Neural cell (in vitro differentiated cells): ENCODE measurements around the gene RCSD1. TPM values are rescaled to one million over a fixed set of nuclear protein-coding genes. Genes with fewer than 3 reads are reported as not detected.

Experiments used
- H2AFZ ChIP-seq: fragments of 200-600, 300-800 bp; sonication (generic), shearing (Covaris generic); 2 replicates; pipeline ENCODE4 v1.6.0; 2014; ENCODE audit warnings: low read depth, mild to moderate bottlenecking, antibody characterized with exemption, low read length, moderate library complexity
- H3F3A ChIP-seq: fragments of 200-600 bp; shearing (Covaris generic); 2 replicates; pipeline ENCODE4 v1.6.1; 2016; ENCODE audit warnings: mild to moderate bottlenecking, moderate library complexity, mixed read lengths, antibody characterized with exemption, low read length; ENCODE audit not compliant: insufficient read depth, poor library complexity, severe bottlenecking
- H3K27ac ChIP-seq: fragments of 200-600, 300-800 bp; sonication (generic), shearing (Covaris generic); 2 replicates; pipeline ENCODE4 v1.5.1; 2014; ENCODE audit warnings: mild to moderate bottlenecking, low read length, moderate library complexity
- H3K27me3 ChIP-seq: fragments of 300-800, 200-600 bp; sonication (generic), shearing (Covaris generic); 2 replicates; pipeline ENCODE4 v1.6.0; 2014; ENCODE audit warnings: mild to moderate bottlenecking, low read depth, low read length, moderate library complexity; ENCODE audit not compliant: insufficient read depth
- H3K36me3 ChIP-seq: fragments of 300-800, 200-600 bp; sonication (generic), shearing (Covaris generic); 2 replicates; pipeline ENCODE4 v1.5.1; 2014; ENCODE audit warnings: mild to moderate bottlenecking, antibody characterized with exemption, low read length, moderate library complexity; ENCODE audit not compliant: insufficient read depth
- H3K4me2 ChIP-seq: fragments of 300-800, 200-600 bp; sonication (generic), shearing (Covaris generic); 2 replicates; pipeline ENCODE4 v1.6.0; 2014; ENCODE audit warnings: mild to moderate bottlenecking, low read length
- H3K4me3 ChIP-seq: fragments of 300-800, 200-600 bp; sonication (generic), shearing (Covaris generic); 2 replicates; pipeline ENCODE4 v1.5.1; 2014; ENCODE audit warnings: mild to moderate bottlenecking, low read length, moderate library complexity
- H3K79me2 ChIP-seq: fragments of 200-600 bp; shearing (Covaris generic); replicated peaks from 2 replicates; pipeline ENCODE4 v1.6.0; 2014; ENCODE audit warnings: mild to moderate bottlenecking, low read length, moderate library complexity; ENCODE audit not compliant: insufficient read depth
- H3K9ac ChIP-seq: fragments of 300-800, 200-600 bp; sonication (generic), shearing (Covaris generic); 2 replicates; pipeline ENCODE4 v1.6.1; 2016; ENCODE audit warnings: mild to moderate bottlenecking, low read length, mixed read lengths
- H3K9me2 ChIP-seq: fragments of 200-600 bp; shearing (Covaris generic); 2 replicates; pipeline ENCODE4 v1.6.1; 2016; ENCODE audit warnings: mild to moderate bottlenecking, low read length, mixed read lengths; ENCODE audit not compliant: insufficient read depth
- H3K9me3 ChIP-seq: fragments of 200-600, 300-800 bp; sonication (generic), shearing (Covaris generic); 2 replicates; pipeline ENCODE4 v1.6.1; 2016; ENCODE audit warnings: mild to moderate bottlenecking, mixed run types, low read length, moderate library complexity, mixed read lengths
- H4K20me1 ChIP-seq: fragments of 200-600 bp; shearing (Covaris generic); 2 replicates; pipeline ENCODE4 v1.6.1; 2016; ENCODE audit warnings: mild to moderate bottlenecking, mixed run types; ENCODE audit not compliant: insufficient read depth
- CTCF ChIP-seq: fragments of 450-650 bp; IDR thresholded peaks from 2 replicates; pipeline ENCODE4 v1.5.1; 2014; ENCODE audit warnings: antibody characterized with exemption, mild to moderate bottlenecking, moderate library complexity; ENCODE audit not compliant: poor library complexity, severe bottlenecking
- EP300 ChIP-seq: fragments of 450-650 bp; conservative IDR thresholded peaks from 2 replicates; pipeline ENCODE4 v1.6.1; 2014; ENCODE audit warnings: antibody characterized with exemption, mild to moderate bottlenecking, moderate library complexity; ENCODE audit not compliant: poor library complexity, severe bottlenecking
- EZH2 ChIP-seq: fragments of 200-600, 300-800 bp; shearing (Covaris generic), sonication (generic); IDR thresholded peaks from 2 replicates; pipeline ENCODE4 v1.6.1; 2014; ENCODE audit warnings: antibody characterized with exemption, low read length, borderline replicate concordance, mild to moderate bottlenecking; ENCODE audit not compliant: insufficient read depth, poor library complexity, severe bottlenecking
- MXI1 ChIP-seq: fragments of 450-650 bp; conservative IDR thresholded peaks from 2 replicates; pipeline ENCODE4 v1.6.1; 2014; ENCODE audit warnings: antibody characterized with exemption, mild to moderate bottlenecking; ENCODE audit not compliant: poor library complexity, severe bottlenecking
- POLR2AphosphoS5 ChIP-seq: IDR thresholded peaks from 2 replicates; pipeline ENCODE4 v1.6.1; 2012
- RAD21 ChIP-seq: fragments of 450-650 bp; conservative IDR thresholded peaks from 2 replicates; pipeline ENCODE4 v1.6.1; 2014; ENCODE audit warnings: antibody characterized with exemption, mild to moderate bottlenecking, moderate library complexity
- REST ChIP-seq: IDR thresholded peaks from 2 replicates; pipeline ENCODE4 v1.6.1; 2012; ENCODE audit warnings: borderline replicate concordance
- SMC3 ChIP-seq: fragments of 450-650 bp; conservative IDR thresholded peaks from 2 replicates; pipeline ENCODE4 v1.6.1; 2014; ENCODE audit warnings: antibody characterized with exemption, mild to moderate bottlenecking, moderate library complexity; ENCODE audit not compliant: poor library complexity
- TAF1 ChIP-seq: IDR thresholded peaks from 2 replicates; pipeline ENCODE4 v1.6.1; 2012; ENCODE audit warnings: low read depth
- polyA plus RNA-seq: library from polyadenylated mRNA; depleted of rRNA; stranded (reverse); fragments of >200 nt; gene quantifications from 2 replicates; pipeline ENCODE4 v1.2.3, GENCODE V29; 2014

RCSD1 gene
- polyA plus RNA-seq, 1 donor from 2014 or later = not detected

DNA sequence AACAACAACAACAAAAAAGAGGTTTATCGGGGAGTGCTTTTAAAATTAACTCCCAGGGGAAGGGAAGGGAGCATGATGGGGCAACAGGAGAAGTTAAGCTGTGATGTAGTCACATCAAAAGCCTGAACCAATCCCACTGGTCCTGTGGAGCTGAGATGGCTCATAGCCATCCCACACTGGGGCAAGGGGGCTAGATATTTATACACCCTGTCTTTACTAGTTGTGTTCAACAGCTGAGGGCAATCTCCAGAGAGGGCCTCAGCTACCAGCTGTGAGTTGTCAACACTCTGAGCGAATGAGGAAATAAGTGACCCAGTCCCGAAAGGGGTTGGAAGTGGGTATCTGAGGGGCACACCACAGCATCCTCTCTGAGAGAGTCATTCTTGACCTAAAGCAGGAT is 45.5 kb upstream of the RCSD1 start:
- Histone ChIP-seq H3K9ac (no peak overlapping the region), H3K36me3 (no peaks in the 10 kb centered on the region), H4K20me1 (no peaks in the 10 kb centered on the region), H3K27me3 (no peaks in the 10 kb centered on the region), H3K79me2 (no peaks in the 10 kb centered on the region), H3K4me3 (no peak overlapping the region), H3K9me3 (no peaks in the 10 kb centered on the region), H3K27ac (no peak overlapping the region), H3F3A (no peaks in the 10 kb centered on the region), H2AFZ (no peak overlapping the region), H3K9me2 (no peaks in the 10 kb centered on the region), H3K4me2 (no peak overlapping the region)
- no peak for TF ChIP-seq EZH2

DNA sequence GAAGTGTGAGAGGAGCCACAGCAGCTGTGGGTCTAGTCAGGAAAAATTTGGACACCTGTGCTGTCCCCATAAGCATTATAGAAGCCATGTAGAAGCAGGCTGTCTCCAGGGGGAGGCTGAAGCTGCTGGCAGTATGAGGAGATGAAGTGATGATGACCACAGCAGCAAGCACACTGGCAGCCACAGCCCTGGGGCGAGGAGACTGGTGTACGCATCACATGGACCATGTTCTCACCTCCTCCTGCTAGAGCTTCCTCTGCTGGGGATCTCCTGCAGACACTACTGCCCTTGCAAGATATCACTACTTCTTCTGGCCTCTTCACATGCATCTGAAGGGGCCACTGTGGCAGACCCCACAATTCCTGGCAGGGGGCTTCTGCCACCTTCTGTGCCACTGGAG is 42.7 kb upstream of the RCSD1 start:
- no peaks in the 10 kb centered on the region for H4K20me1 ChIP-seq
- H2AFZ ChIP-seq = no peak overlapping the region
- H3F3A ChIP-seq = no peaks in the 10 kb centered on the region
- no peak for TF ChIP-seq TAF1
- TF ChIP-seq REST = no peak
- TF ChIP-seq MXI1 = no peak
- no peak for TF ChIP-seq EP300
- no peak for TF ChIP-seq RAD21
- TF ChIP-seq CTCF = no peak
- TF ChIP-seq EZH2 = no peak
- TF ChIP-seq POLR2AphosphoS5 = no peak
- no peak for TF ChIP-seq SMC3
- H3K27ac ChIP-seq = no peak overlapping the region
- no peaks in the 10 kb centered on the region for H3K79me2 ChIP-seq
- H3K27me3 ChIP-seq = no peaks in the 10 kb centered on the region
- H3K9ac ChIP-seq = no peak overlapping the region
- no peaks in the 10 kb centered on the region for H3K9me2 ChIP-seq
- no peaks in the 10 kb centered on the region for H3K36me3 ChIP-seq
- no peak overlapping the region for H3K4me3 ChIP-seq
- H3K9me3 ChIP-seq = no peaks in the 10 kb centered on the region
- no peak overlapping the region for H3K4me2 ChIP-seq

GRCh38 chr1:167587872-167588271 is 42.2 kb upstream of the RCSD1 start:
- H3K9me3 ChIP-seq = no peaks in the 10 kb centered on the region
- H3K9ac ChIP-seq = no peak overlapping the region
- H4K20me1 ChIP-seq = no peaks in the 10 kb centered on the region
- no peaks in the 10 kb centered on the region for H3K79me2 ChIP-seq
- no peak overlapping the region for H3K4me2 ChIP-seq
- no peak overlapping the region for H3K4me3 ChIP-seq
- no peaks in the 10 kb centered on the region for H3K9me2 ChIP-seq
- no peaks in the 10 kb centered on the region for H3K27me3 ChIP-seq
- H3K27ac ChIP-seq = no peak overlapping the region
- H3K36me3 ChIP-seq = no peaks in the 10 kb centered on the region
- H2AFZ ChIP-seq = no peak overlapping the region
- H3F3A ChIP-seq = no peaks in the 10 kb centered on the region
- no peak for TF ChIP-seq EP300
- TF ChIP-seq REST = no peak
- no peak for TF ChIP-seq SMC3
- TF ChIP-seq POLR2AphosphoS5 = no peak
- TF ChIP-seq EZH2 = no peak
- no peak for TF ChIP-seq RAD21
- no peak for TF ChIP-seq TAF1
- no peak for TF ChIP-seq CTCF
- TF ChIP-seq MXI1 = no peak
